Right lobe of liver (tissue), 6 donors: ENCODE measurements around the gene PCDH15. TPM values are rescaled to one million over a fixed set of nuclear protein-coding genes. Genes with fewer than 3 reads are reported as not detected.

Experiments
- ATAC-seq, 4 donors: fragments of 200-7000 bp; cut with Tn5 transposase; one replicate each; pipeline ENCODE4 v1.9.1; 2020; ENCODE audit warnings: mild to moderate bottlenecking in 4 of 4, moderate library complexity in 4 of 4
- DNase-seq, 3 donors: peaks; one replicate each; pipeline ENCODE4 v3.0.0-alpha.2; 2020
- H3K27ac ChIP-seq, 3 donors: fragments of 200-600 bp; one replicate each; pipeline ENCODE4 v1.8.0; 2022
- H3K27me3 ChIP-seq, 2 donors: fragments of 200-600 bp; one replicate each; pipeline ENCODE4 v1.8.0; 2022
- H3K36me3 ChIP-seq, 4 donors: fragments of 200-600 bp; sonication (generic) in 1 of 4; one replicate each; pipeline versions ENCODE4 v1.5.1 to v1.8.0; 2017 to 2022; ENCODE audit warnings: control low read depth in 1 of 4
- H3K4me1 ChIP-seq, 4 donors: fragments of 200-600 bp; sonication (generic) in 1 of 4; one replicate each; pipeline versions ENCODE4 v1.5.1 to v1.8.0; 2017 to 2022; ENCODE audit warnings: control low read depth in 1 of 4
- H3K4me3 ChIP-seq, 3 donors: fragments of 200-600 bp; one replicate each; pipeline ENCODE4 v1.8.0; 2022
- H3K9me3 ChIP-seq, 4 donors: fragments of 200-600 bp; sonication (generic) in 1 of 4; one replicate each; pipeline versions ENCODE4 v1.5.1 to v1.8.0; 2017 to 2022; ENCODE audit warnings: control low read depth in 1 of 4
- CTCF ChIP-seq, 4 donors: fragments of 200-600 bp in 3 of 4; fragments of 450-650 bp in 1 of 4; IDR thresholded peaks; one replicate each; pipeline versions ENCODE4 v1.5.1 to v1.8.0; 2016 to 2022; ENCODE audit warnings: antibody characterized with exemption in 4 of 4, mild to moderate bottlenecking in 2 of 4
- POLR2A ChIP-seq: fragments of 450-650 bp; IDR thresholded peaks from one replicate; pipeline ENCODE4 v1.6.1; 2017; ENCODE audit warnings: antibody characterized with exemption, mild to moderate bottlenecking
- WGBS: methylation state at CpG from one replicate; pipeline ENCODE4 v1.1.6; 2018; ENCODE audit warnings: low coverage, low lambda C conversion rate; ENCODE audit not compliant: insufficient coverage; ENCODE audit errors: missing lambda C conversion rate; 5-methylcytosine and 5-hydroxymethylcytosine counted together
- intact Hi-C, 2 donors: fragments of 100-400 bp; cut with DNase I; formaldehyde crosslinking; loops; one replicate each; pipeline versions ENCODE4 v1.11.2 to v1.14.1; 2022
- total RNA-seq, 6 experiments: library from RNA; depleted of rRNA in 2 of 6; stranded (reverse); fragments of >200 nt in 2 of 6; fragmentation: NEBNext Ultra II Directional in 3 of 6; extraction: Animal tissue kit (Norgen Biotek cat#: 25700) in 3 of 6; gene quantifications; one replicate each; pipeline versions ENCODE4 v1.1.0 to v1.2.4, GENCODE V29; 2016 to 2023
- donor health status: DM: no; HTN: yes; CAD: no.
- donor health status: DM: no; HTN: no; CAD: no.
- donor health status: DM: no; HTN: no; CAD: no.
- donor health status: DM: no; HTN: yes; CAD: no.
- donor health status: DM: no; HTN: yes; CAD: no.

Gene PCDH15
- total RNA-seq, 6 experiments from 2014 or later = not detected

GRCh38 chr10:54614072-54614471 is 187.0 kb downstream of the PCDH15 start:
- no peak for ATAC-seq

GRCh38 chr10:54613162-54613561 is 187.9 kb downstream of the PCDH15 start:
- DNase-seq (no peak), ATAC-seq (no peak)
- TF ChIP-seq POLR2A = no peak
- TF ChIP-seq CTCF (IDR thresholded peaks at IDR 0.05) = no peak
- intact Hi-C loops = no loop called here
- no peaks in the 10 kb centered on the region for H3K36me3 ChIP-seq
- no peak overlapping the region for H3K27ac ChIP-seq
- no peaks in the 10 kb centered on the region for H3K4me1 ChIP-seq
- no peak overlapping the region for H3K4me3 ChIP-seq
- H3K27me3 ChIP-seq = no peaks in the 10 kb centered on the region
- no peaks in the 10 kb centered on the region for H3K9me3 ChIP-seq

More at GRCh38 chr10:54614072-54614471, 187.0 kb downstream of the PCDH15 start:
- Histone ChIP-seq H3K36me3 (no peaks in the 10 kb centered on the region), H3K4me1 (no peaks in the 10 kb centered on the region), H3K27me3 (no peaks in the 10 kb centered on the region), H3K4me3 (no peak overlapping the region), H3K27ac (no peak overlapping the region), H3K9me3 (no peaks in the 10 kb centered on the region)
- no peak for DNase-seq
- intact Hi-C loops = no loop called here
- TF ChIP-seq CTCF (IDR thresholded peaks at IDR 0.05) (no peak), POLR2A (no peak)
- 32% methylated on average over 1 of the region's 1 CpG for WGBS

GRCh38 chr10:54609423-54609822 is 191.6 kb downstream of the PCDH15 start:
- no peak for TF ChIP-seq CTCF (IDR thresholded peaks at IDR 0.05)
- no peak for TF ChIP-seq POLR2A
- Histone ChIP-seq H3K4me1 (no peaks in the 10 kb centered on the region), H3K36me3 (no peaks in the 10 kb centered on the region), H3K4me3 (no peak overlapping the region), H3K27me3 (no peaks in the 10 kb centered on the region), H3K27ac (no peak overlapping the region), H3K9me3 (no peaks in the 10 kb centered on the region)
- no peak for DNase-seq
- intact Hi-C loops = no loop called here
- ATAC-seq = no peak

- no peak overlapping the region for H3K27ac ChIP-seq
- DNase-seq = no peak
- no peaks in the 10 kb centered on the region for H3K27me3 ChIP-seq
- no peaks in the 10 kb centered on the region for H3K9me3 ChIP-seq
- TF ChIP-seq POLR2A (no peak), CTCF (IDR thresholded peaks at IDR 0.05) (no peak)
- no peaks in the 10 kb centered on the region for H3K36me3 ChIP-seq
- intact Hi-C loops = no loop called here
- H3K4me1 ChIP-seq = no peaks in the 10 kb centered on the region
- H3K4me3 ChIP-seq = no peak overlapping the region
- ATAC-seq = no peak
- WGBS = 63% methylated on average over 5 of the region's 5 CpGs
Observed at GRCh38 chr10:54607983-54608382, 193.0 kb downstream of the PCDH15 start.

GRCh38 chr10:54594289-54594688 is 206.7 kb downstream of the PCDH15 start:
- H3K27ac ChIP-seq = no peak overlapping the region
- H3K9me3 ChIP-seq = no peaks in the 10 kb centered on the region
- DNase-seq = no peak
- H3K36me3 ChIP-seq = no peaks in the 10 kb centered on the region
- intact Hi-C loops = no loop called here
- peak in 2 of 4 donors; percentile 9 to 23 for ATAC-seq
- WGBS = no CpG with 5 or more reads among the region's 3 CpGs
- TF ChIP-seq POLR2A (no peak), CTCF (IDR thresholded peaks at IDR 0.05) (no peak)
- H3K4me1 ChIP-seq = no peaks in the 10 kb centered on the region
- no peak overlapping the region for H3K4me3 ChIP-seq
- H3K27me3 ChIP-seq = no peaks in the 10 kb centered on the region
